ENCODE measurements around the gene NKAPD1. TPM values are rescaled to one million over a fixed set of nuclear protein-coding genes. Genes with fewer than 3 reads are reported as not detected.

Gene NKAPD1
- polyA plus RNA-seq, 1 experiment, result 8.6 TPM

GRCh38 chr11:112123129-112123528, 49.0 kb downstream of the NKAPD1 start:
- no peaks in the 10 kb centered on the region for H3K36me3 ChIP-seq (ENCODE audit: control insufficient read depth, insufficient read depth, low read length)
- POLR2A ChIA-PET, result no interaction called here
- no peak overlapping the region for H3K4me3 ChIP-seq (ENCODE audit: low read depth, low read length)
- CTCF ChIA-PET, result interaction anchor here (1.9 kb wide), 1 partner anchor 10 kb away, joined by 11 read pairs; no protein-coding TSS in a partner anchor
- no peak for DNase-seq (ENCODE audit: low read depth)
- H3K27me3 ChIP-seq (ENCODE audit: control insufficient read depth, insufficient read depth, low read length), result no peaks in the 10 kb centered on the region
- no peak for TF ChIP-seq CTCF (IDR thresholded peaks at IDR 0.05; ENCODE audit: insufficient read depth, low read depth, low read length)

- TF ChIP-seq CTCF (IDR thresholded peaks at IDR 0.05; ENCODE audit: insufficient read depth, low read depth, low read length), result no peak
- ChIA-PET POLR2A (no interaction called here), CTCF (interaction anchor here (1.5 to 2.4 kb wide), 2 partner anchors 13 kb away, joined by 7 to 10 read pairs; no protein-coding TSS in a partner anchor)
- H3K4me3 ChIP-seq (ENCODE audit: low read depth, low read length), result no peak overlapping the region
- no peaks in the 10 kb centered on the region for H3K27me3 ChIP-seq (ENCODE audit: control insufficient read depth, insufficient read depth, low read length)
- DNase-seq (ENCODE audit: low read depth), result no peak
- no peaks in the 10 kb centered on the region for H3K36me3 ChIP-seq (ENCODE audit: control insufficient read depth, insufficient read depth, low read length)
Observed at GRCh38 chr11:112127056-112127455, 53.0 kb downstream of the NKAPD1 start.

- ChIA-PET CTCF (interaction anchor here (0.6 to 2.4 kb wide), 2 partner anchors 13 to 14 kb away, joined by 3 to 7 read pairs; no protein-coding TSS in a partner anchor), POLR2A (no interaction called here)
- Histone ChIP-seq H3K4me3 (ENCODE audit: low read depth, low read length) (no peak overlapping the region), H3K27me3 (ENCODE audit: control insufficient read depth, insufficient read depth, low read length) (no peaks in the 10 kb centered on the region), H3K36me3 (ENCODE audit: control insufficient read depth, insufficient read depth, low read length) (no peaks in the 10 kb centered on the region; the same call in 1 of the 2 replicates)
- TF ChIP-seq CTCF (IDR thresholded peaks at IDR 0.05; ENCODE audit: insufficient read depth, low read depth, low read length), result no peak
- DNase-seq (ENCODE audit: low read depth), result peak; percentile 64
Observed at GRCh38 chr11:112128483-112129121, 54.5 kb downstream of the NKAPD1 start.

- POLR2A ChIA-PET, result no interaction called here
- no peaks in the 10 kb centered on the region for H3K27me3 ChIP-seq (ENCODE audit: control insufficient read depth, insufficient read depth, low read length)
- CTCF ChIA-PET, result interaction anchor here (0.6 to 2.4 kb wide), 3 partner anchors 12 to 17 kb away, joined by 3 to 7 read pairs (median 6); no protein-coding TSS in a partner anchor
- H3K36me3 ChIP-seq (ENCODE audit: control insufficient read depth, insufficient read depth, low read length), result no peaks in the 10 kb centered on the region; the same call in 1 of the 2 replicates
- no peak overlapping the region for H3K4me3 ChIP-seq (ENCODE audit: low read depth, low read length)
- no peak for TF ChIP-seq CTCF (IDR thresholded peaks at IDR 0.05; ENCODE audit: insufficient read depth, low read depth, low read length)
- DNase-seq (ENCODE audit: low read depth), result no peak
Observed at GRCh38 chr11:112129656-112130055, 55.6 kb downstream of the NKAPD1 start.

- Histone ChIP-seq H3K27me3 (ENCODE audit: control insufficient read depth, insufficient read depth, low read length) (no peaks in the 10 kb centered on the region), H3K36me3 (ENCODE audit: control insufficient read depth, insufficient read depth, low read length) (no peaks in the 10 kb centered on the region; the same call in 1 of the 2 replicates), H3K4me3 (ENCODE audit: low read depth, low read length) (no peak overlapping the region)
- POLR2A ChIA-PET, result no interaction called here
- CTCF ChIA-PET, result interaction anchor here (1.2 kb wide), 2 partner anchors 19 to 20 kb away, joined by 4 to 5 read pairs; no protein-coding TSS in a partner anchor
- no peak for TF ChIP-seq CTCF (IDR thresholded peaks at IDR 0.05; ENCODE audit: insufficient read depth, low read depth, low read length)
- no peak for DNase-seq (ENCODE audit: low read depth)
Observed at GRCh38 chr11:112132737-112133136, 58.6 kb downstream of the NKAPD1 start.
